Measurements from ENCODE around the gene ZFAND2A.

The ZFAND2A gene

GRCh38 chr7:1129431-1129830 is 30.6 kb downstream of the ZFAND2A start:
- H3K4me3 ChIP-seq (ENCODE audit: low read depth, low read length, poor library complexity, severe bottlenecking) = no peak overlapping the region
- H3K79me2 ChIP-seq (ENCODE audit: insufficient read depth, low read length) = no peaks in the 10 kb centered on the region
- H3F3A ChIP-seq (ENCODE audit: insufficient read depth, low read length) = no peaks in the 10 kb centered on the region
- no peaks in the 10 kb centered on the region for H3K9me3 ChIP-seq (ENCODE audit: low read length)
- no peaks in the 10 kb centered on the region for H3K27me3 ChIP-seq (ENCODE audit: insufficient read depth, low read length)
- H3K27ac ChIP-seq (ENCODE audit: low read depth, low read length, poor library complexity, severe bottlenecking) = no peak overlapping the region
- no peak overlapping the region for H3K4me2 ChIP-seq (ENCODE audit: low read length)
- no peaks in the 10 kb centered on the region for H4K20me1 ChIP-seq (ENCODE audit: insufficient read depth, low read length)
- no peaks in the 10 kb centered on the region for H3K9me2 ChIP-seq (ENCODE audit: low read depth, low read length)
- no peaks in the 10 kb centered on the region for H3K4me1 ChIP-seq (ENCODE audit: insufficient read depth, low read length, severe bottlenecking)
- H3K9ac ChIP-seq (ENCODE audit: low read length) = no peak overlapping the region
- TF ChIP-seq CTCF (IDR thresholded peaks at IDR 0.05; ENCODE audit: low read length) = no peak
- no peak for TF ChIP-seq EZH2 (IDR thresholded peaks at IDR 0.05; ENCODE audit: borderline replicate concordance, low read length)
- no peak overlapping the region for H2AFZ ChIP-seq (ENCODE audit: low read length)
- H3K36me3 ChIP-seq (ENCODE audit: insufficient read depth, low read length) = peaks cover 7% of the 10 kb centered on the region

- Histone ChIP-seq H3K4me3 (ENCODE audit: low read depth, low read length, poor library complexity, severe bottlenecking) (no peak overlapping the region), H2AFZ (ENCODE audit: low read length) (no peak overlapping the region), H3K4me2 (ENCODE audit: low read length) (no peak overlapping the region), H3K4me1 (ENCODE audit: insufficient read depth, low read length, severe bottlenecking) (no peaks in the 10 kb centered on the region), H3K9me3 (ENCODE audit: low read length) (no peaks in the 10 kb centered on the region), H3K27ac (ENCODE audit: low read depth, low read length, poor library complexity, severe bottlenecking) (no peak overlapping the region), H3K36me3 (ENCODE audit: insufficient read depth, low read length) (peaks cover 3% of the 10 kb centered on the region; the same call in 1 of the 2 replicates), H3F3A (ENCODE audit: insufficient read depth, low read length) (no peaks in the 10 kb centered on the region), H4K20me1 (ENCODE audit: insufficient read depth, low read length) (no peaks in the 10 kb centered on the region), H3K27me3 (ENCODE audit: insufficient read depth, low read length) (no peaks in the 10 kb centered on the region), H3K79me2 (ENCODE audit: insufficient read depth, low read length) (no peaks in the 10 kb centered on the region), H3K9ac (ENCODE audit: low read length) (no peak overlapping the region), H3K9me2 (ENCODE audit: low read depth, low read length) (no peaks in the 10 kb centered on the region)
- TF ChIP-seq EZH2 (IDR thresholded peaks at IDR 0.05; ENCODE audit: borderline replicate concordance, low read length) = no peak
- TF ChIP-seq CTCF (IDR thresholded peaks at IDR 0.05; ENCODE audit: low read length) = no peak
Measured at GRCh38 chr7:1127001-1127400, 33.0 kb downstream of the ZFAND2A start.

- no peaks in the 10 kb centered on the region for H3K27me3 ChIP-seq (ENCODE audit: insufficient read depth, low read length)
- H3K79me2 ChIP-seq (ENCODE audit: insufficient read depth, low read length) = no peaks in the 10 kb centered on the region
- no peak overlapping the region for H3K4me2 ChIP-seq (ENCODE audit: low read length)
Measured at GRCh38 chr7:1125603-1125969, 34.4 kb downstream of the ZFAND2A start.

More at GRCh38 chr7:1125603-1125969, 34.4 kb downstream of the ZFAND2A start:
- no peaks in the 10 kb centered on the region for H3K4me1 ChIP-seq (ENCODE audit: insufficient read depth, low read length, severe bottlenecking)
- peaks cover 3% of the 10 kb centered on the region; the same call in 1 of the 2 replicates for H3K36me3 ChIP-seq (ENCODE audit: insufficient read depth, low read length)
- TF ChIP-seq EZH2 (IDR thresholded peaks at IDR 0.05; ENCODE audit: borderline replicate concordance, low read length) (no peak), CTCF (IDR thresholded peaks at IDR 0.05; ENCODE audit: low read length) (no peak)
- no peak overlapping the region for H3K27ac ChIP-seq (ENCODE audit: low read depth, low read length, poor library complexity, severe bottlenecking)
- no peak overlapping the region for H3K9ac ChIP-seq (ENCODE audit: low read length)
- no peak overlapping the region for H2AFZ ChIP-seq (ENCODE audit: low read length)
- no peaks in the 10 kb centered on the region for H3K9me2 ChIP-seq (ENCODE audit: low read depth, low read length)
- no peaks in the 10 kb centered on the region for H3K9me3 ChIP-seq (ENCODE audit: low read length)
- H3K4me3 ChIP-seq (ENCODE audit: low read depth, low read length, poor library complexity, severe bottlenecking) = no peak overlapping the region
- no peaks in the 10 kb centered on the region for H4K20me1 ChIP-seq (ENCODE audit: insufficient read depth, low read length)
- no peaks in the 10 kb centered on the region for H3F3A ChIP-seq (ENCODE audit: insufficient read depth, low read length)

Data from OCI-LY1 (cell line).